ENCODE data around the gene PHACTR3. TPM values are rescaled to one million over a fixed set of nuclear protein-coding genes. Genes with fewer than 3 reads are reported as not detected.

The PHACTR3 gene
- polyA plus RNA-seq, 2 of the 4 experiments (the other 2 are of a cell fraction), result not detected

DNA sequence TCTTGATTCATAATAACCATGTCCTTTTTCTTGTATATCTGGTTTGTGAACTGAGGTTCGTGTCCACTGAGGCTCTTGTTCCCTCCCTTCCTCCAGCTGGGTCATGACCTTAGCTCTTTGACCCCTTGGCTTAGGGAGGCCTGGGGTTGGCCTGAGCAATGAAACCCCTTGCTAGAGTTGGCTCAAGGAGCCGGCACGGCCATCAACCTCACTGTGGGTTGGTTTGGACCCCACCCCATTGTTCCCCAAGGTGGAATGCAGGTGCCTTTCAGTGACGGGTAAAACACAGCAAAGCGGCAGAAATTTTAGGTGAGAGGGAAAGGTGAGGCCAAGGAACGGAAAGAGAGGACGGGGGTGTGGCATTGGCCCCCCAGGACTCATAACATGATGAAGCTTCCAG is 44.5 kb upstream of the PHACTR3 start:
- FAIRE-seq (no peak), ATAC-seq (no peak), DNase-seq (ENCODE audit: low read depth in 1 of 2, low spot score in 1 of 2) (no peak)
- WGBS (ENCODE audit: missing lambda C conversion rate), result 57% methylated on average over 7 of the region's 7 CpGs
- Histone ChIP-seq H3K9me3 (no peaks in the 10 kb centered on the region), H3K4me1 (no peaks in the 10 kb centered on the region), H3K4me2 (no peak overlapping the region), H3K27ac (no peak overlapping the region), H3K4me3 (no peak overlapping the region)
- CTCF ChIA-PET, result interaction anchor here (1.2 to 7.8 kb wide), 5 partner anchors 12 to 190 kb away, joined by 3 to 75 read pairs (median 5); no protein-coding TSS in a partner anchor
- POLR2A ChIA-PET, result no interaction called here
- TF ChIP-seq MAFK (IDR thresholded peaks at IDR 0.05; ENCODE audit: partially characterized antibody) (no peak), CBX8 (IDR thresholded peaks at IDR 0.05) (no peak), HOXB13 (CRISPR knock-in tag; IDR thresholded peaks at IDR 0.05; ENCODE audit: low read depth) (no peak), PHF8 (IDR thresholded peaks at IDR 0.05; ENCODE audit: borderline replicate concordance, low read depth) (no peak), TFCP2L1 (CRISPR knock-in tag; IDR thresholded peaks at IDR 0.05) (no peak), HOXA7 (CRISPR knock-in tag; IDR thresholded peaks at IDR 0.05) (no peak), ZC3H11A (IDR thresholded peaks at IDR 0.05) (no peak), HOXB5 (CRISPR knock-in tag; IDR thresholded peaks at IDR 0.05) (no peak), SREBF2 (IDR thresholded peaks at IDR 0.05) (no peak), NR3C1 (IDR thresholded peaks at IDR 0.05) (no peak), RARB (CRISPR knock-in tag; IDR thresholded peaks at IDR 0.05) (no peak), POLR2AphosphoS2 (conservative IDR thresholded peaks at IDR 0.05; ENCODE audit: low read length) (no peak), EHMT2 (IDR thresholded peaks at IDR 0.05; ENCODE audit: low read depth) (no peak)
- TF ChIP-seq, protein P1, sequence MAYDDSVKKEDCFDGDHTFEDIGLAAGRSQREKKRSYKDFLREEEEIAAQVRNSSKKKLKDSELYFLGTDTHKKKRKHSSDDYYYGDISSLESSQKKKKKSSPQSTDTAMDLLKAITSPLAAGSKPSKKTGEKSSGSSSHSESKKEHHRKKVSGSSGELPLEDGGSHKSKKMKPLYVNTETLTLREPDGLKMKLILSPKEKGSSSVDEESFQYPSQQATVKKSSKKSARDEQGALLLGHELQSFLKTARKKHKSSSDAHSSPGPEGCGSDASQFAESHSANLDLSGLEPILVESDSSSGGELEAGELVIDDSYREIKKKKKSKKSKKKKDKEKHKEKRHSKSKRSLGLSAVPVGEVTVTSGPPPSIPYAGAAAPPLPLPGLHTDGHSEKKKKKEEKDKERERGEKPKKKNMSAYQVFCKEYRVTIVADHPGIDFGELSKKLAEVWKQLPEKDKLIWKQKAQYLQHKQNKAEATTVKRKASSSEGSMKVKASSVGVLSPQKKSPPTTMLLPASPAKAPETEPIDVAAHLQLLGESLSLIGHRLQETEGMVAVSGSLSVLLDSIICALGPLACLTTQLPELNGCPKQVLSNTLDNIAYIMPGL (CRISPR knock-in tag; IDR thresholded peaks at IDR 0.05; ENCODE audit: borderline replicate concordance), result no peak
- TF ChIP-seq, protein P2, sequence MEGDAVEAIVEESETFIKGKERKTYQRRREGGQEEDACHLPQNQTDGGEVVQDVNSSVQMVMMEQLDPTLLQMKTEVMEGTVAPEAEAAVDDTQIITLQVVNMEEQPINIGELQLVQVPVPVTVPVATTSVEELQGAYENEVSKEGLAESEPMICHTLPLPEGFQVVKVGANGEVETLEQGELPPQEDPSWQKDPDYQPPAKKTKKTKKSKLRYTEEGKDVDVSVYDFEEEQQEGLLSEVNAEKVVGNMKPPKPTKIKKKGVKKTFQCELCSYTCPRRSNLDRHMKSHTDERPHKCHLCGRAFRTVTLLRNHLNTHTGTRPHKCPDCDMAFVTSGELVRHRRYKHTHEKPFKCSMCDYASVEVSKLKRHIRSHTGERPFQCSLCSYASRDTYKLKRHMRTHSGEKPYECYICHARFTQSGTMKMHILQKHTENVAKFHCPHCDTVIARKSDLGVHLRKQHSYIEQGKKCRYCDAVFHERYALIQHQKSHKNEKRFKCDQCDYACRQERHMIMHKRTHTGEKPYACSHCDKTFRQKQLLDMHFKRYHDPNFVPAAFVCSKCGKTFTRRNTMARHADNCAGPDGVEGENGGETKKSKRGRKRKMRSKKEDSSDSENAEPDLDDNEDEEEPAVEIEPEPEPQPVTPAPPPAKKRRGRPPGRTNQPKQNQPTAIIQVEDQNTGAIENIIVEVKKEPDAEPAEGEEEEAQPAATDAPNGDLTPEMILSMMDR (IDR thresholded peaks at IDR 0.05), result no peak

DNA sequence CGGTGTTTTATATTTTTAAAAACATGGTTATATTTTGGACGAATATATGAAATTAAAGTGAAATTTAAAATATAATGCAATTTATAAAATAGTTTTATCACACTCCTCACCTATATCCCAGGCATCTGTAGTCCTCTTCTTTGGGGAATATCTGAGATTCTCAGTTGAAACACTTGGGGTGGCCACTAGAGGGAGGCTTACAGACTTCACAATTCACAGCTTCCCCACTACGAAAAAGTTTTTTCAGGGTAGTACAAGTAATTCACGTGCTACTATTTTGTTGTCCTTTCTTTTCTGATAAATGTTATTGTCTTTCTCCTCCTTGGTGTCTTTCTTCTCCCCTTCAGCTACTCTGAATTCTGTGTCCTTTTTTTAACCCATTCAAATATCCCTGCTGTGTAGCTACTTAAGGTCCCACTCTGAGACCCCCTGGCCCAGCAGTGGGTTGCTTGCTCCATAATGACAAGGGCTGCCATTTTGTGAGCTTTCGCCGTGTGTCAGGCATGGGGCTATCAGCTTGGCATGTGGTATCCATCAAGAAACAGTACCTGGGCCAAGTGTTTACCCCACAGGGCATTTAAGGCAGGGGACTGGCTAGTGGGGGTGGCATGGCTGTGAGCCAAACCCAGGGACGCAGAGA is 43.6 kb upstream of the PHACTR3 start:
- DNase-seq (ENCODE audit: low read depth in 1 of 2, low spot score in 1 of 2) (peak; percentile 35 to 75), ATAC-seq (peak; percentile 79 to 86; a peak in 4 of 6 replicates), FAIRE-seq (no peak)
- H3K9me3 ChIP-seq, result no peaks in the 10 kb centered on the region
- H3K27ac ChIP-seq, result no peak overlapping the region
- H3K4me3 ChIP-seq, result no peak overlapping the region
- H3K4me1 ChIP-seq, result no peaks in the 10 kb centered on the region
- POLR2A ChIA-PET, result no interaction called here
- H3K4me2 ChIP-seq, result no peak overlapping the region
- 6% methylated on average over 6 of the region's 7 CpGs for WGBS (ENCODE audit: missing lambda C conversion rate)
- TF ChIP-seq, protein P2 (IDR thresholded peaks at IDR 0.05), result peak; percentile 43
- no peak for TF ChIP-seq CEBPB (IDR thresholded peaks at IDR 0.05)
- TF ChIP-seq, protein P3, sequence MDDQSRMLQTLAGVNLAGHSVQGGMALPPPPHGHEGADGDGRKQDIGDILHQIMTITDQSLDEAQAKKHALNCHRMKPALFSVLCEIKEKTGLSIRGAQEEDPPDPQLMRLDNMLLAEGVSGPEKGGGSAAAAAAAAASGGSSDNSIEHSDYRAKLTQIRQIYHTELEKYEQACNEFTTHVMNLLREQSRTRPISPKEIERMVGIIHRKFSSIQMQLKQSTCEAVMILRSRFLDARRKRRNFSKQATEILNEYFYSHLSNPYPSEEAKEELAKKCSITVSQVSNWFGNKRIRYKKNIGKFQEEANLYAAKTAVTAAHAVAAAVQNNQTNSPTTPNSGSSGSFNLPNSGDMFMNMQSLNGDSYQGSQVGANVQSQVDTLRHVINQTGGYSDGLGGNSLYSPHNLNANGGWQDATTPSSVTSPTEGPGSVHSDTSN (IDR thresholded peaks at IDR 0.05), result no peak
- CTCF ChIA-PET, result interaction anchor here (0.8 to 7.8 kb wide), 10 partner anchors 8 to 191 kb away, joined by 3 to 75 read pairs (median 4); no protein-coding TSS in a partner anchor

Data from A549 (cell line).